GM23338 (cell line): Measurements from ENCODE around the gene XYLT1. TPM values are rescaled to one million over a fixed set of nuclear protein-coding genes. Genes with fewer than 3 reads are reported as not detected.

Experiments
- ATAC-seq: fragments of 200-7000 bp; cut with Tn5 transposase; 3 replicates; pipeline ENCODE4 v1.9.1; 2020
- DNase-seq: peaks from one replicate; pipeline ENCODE4 v3.0.0-alpha.2; 2015; ENCODE audit warnings: low spot score
- H2AFZ ChIP-seq: fragments of 200-600 bp; sonication (generic); 2 replicates; pipeline ENCODE4 v1.8.0; 2016; ENCODE audit warnings: antibody characterized with exemption, mild to moderate bottlenecking, moderate library complexity
- H3F3A ChIP-seq: fragments of 200-600 bp; sonication (generic); replicated peaks from 2 replicates; pipeline ENCODE4 v1.8.0; 2017; ENCODE audit warnings: antibody characterized with exemption, mixed run types, low read depth
- H3K27ac ChIP-seq: fragments of 200-600 bp; sonication (generic); 2 replicates; pipeline ENCODE4 v1.6.1; 2016; ENCODE audit warnings: low read depth
- H3K27me3 ChIP-seq: fragments of 200-600 bp; sonication (generic); 2 replicates; pipeline ENCODE4 v1.8.0; 2016; ENCODE audit warnings: mild to moderate bottlenecking, mixed run types, moderate library complexity; ENCODE audit not compliant: insufficient read depth
- H3K36me3 ChIP-seq: fragments of 200-600 bp; sonication (generic); 2 replicates; pipeline ENCODE4 v1.8.0; 2016; ENCODE audit warnings: mild to moderate bottlenecking; ENCODE audit not compliant: insufficient read depth
- H3K4me1 ChIP-seq: fragments of 200-600 bp; sonication (generic); 2 replicates; pipeline ENCODE4 v1.8.0; 2016; ENCODE audit warnings: mild to moderate bottlenecking, moderate library complexity; ENCODE audit not compliant: insufficient read depth
- H3K4me2 ChIP-seq: fragments of 200-600 bp; sonication (generic); 2 replicates; pipeline ENCODE4 v1.7.1; 2017; ENCODE audit warnings: mixed run types
- H3K4me3 ChIP-seq: fragments of 200-600 bp; sonication (generic); 2 replicates; pipeline ENCODE4 v1.6.1; 2016; ENCODE audit warnings: mixed run types
- H3K79me2 ChIP-seq: fragments of 200-600 bp; sonication (generic); replicated peaks from 2 replicates; pipeline ENCODE4 v1.8.0; 2017; ENCODE audit warnings: mild to moderate bottlenecking; ENCODE audit not compliant: insufficient read depth
- H3K9me2 ChIP-seq: fragments of 200-600 bp; sonication (generic); 2 replicates; pipeline ENCODE4 v1.8.0; 2017; ENCODE audit not compliant: insufficient read depth
- H4K20me1 ChIP-seq: fragments of 200-600 bp; sonication (generic); replicated peaks from 2 replicates; pipeline ENCODE4 v1.8.0; 2017; ENCODE audit warnings: mild to moderate bottlenecking; ENCODE audit not compliant: insufficient read depth
- H3K27ac Mint-ChIP-seq: 2 replicates; pipeline ENCODE4 v1.8.0; 2020; ENCODE audit warnings: inconsistent platforms, mild to moderate bottlenecking, moderate library complexity, mixed read lengths
- H3K27me3 Mint-ChIP-seq: 3 replicates; pipeline ENCODE4 v1.8.0; 2022; ENCODE audit warnings: low read depth, mild to moderate bottlenecking, moderate library complexity, mixed read lengths, inconsistent platforms; ENCODE audit not compliant: insufficient read depth, poor library complexity
- H3K36me3 Mint-ChIP-seq: 3 replicates; pipeline ENCODE4 v1.8.0; 2021; ENCODE audit warnings: low read depth, mild to moderate bottlenecking, inconsistent platforms, moderate library complexity, mixed read lengths
- H3K4me1 Mint-ChIP-seq: 3 replicates; pipeline ENCODE4 v1.8.0; 2020; ENCODE audit warnings: mild to moderate bottlenecking, inconsistent platforms, mixed read lengths
- H3K4me3 Mint-ChIP-seq: 3 replicates; pipeline ENCODE4 v1.8.0; 2021; ENCODE audit warnings: moderate library complexity, mild to moderate bottlenecking, inconsistent platforms, mixed read lengths
- H3K9me3 Mint-ChIP-seq: 3 replicates; pipeline ENCODE4 v1.8.0; 2020; ENCODE audit warnings: moderate library complexity, mild to moderate bottlenecking, inconsistent platforms, mixed read lengths
- CREB1 ChIP-seq: fragments of 250-450 bp; sonication (Bioruptor Pico); IDR thresholded peaks from 2 replicates; pipeline ENCODE4 v1.5.0; 2020; ENCODE audit warnings: low read depth, mild to moderate bottlenecking, moderate library complexity
- JUNB ChIP-seq: IDR thresholded peaks from one replicate; pipeline ENCODE4 v1.6.1; 2016; ENCODE audit warnings: antibody characterized with exemption; ENCODE audit not compliant: unreplicated experiment
- NANOG ChIP-seq: IDR thresholded peaks from 2 replicates; pipeline ENCODE4 v1.6.1; 2016; ENCODE audit warnings: antibody characterized with exemption, borderline replicate concordance
- polyA plus RNA-seq: library from polyadenylated mRNA; unstranded; fragments of >200 nt; fragmentation: Nextera tagmentation; extraction: Ambion mirVana; gene quantifications from 2 replicates; pipeline ENCODE4 v1.2.1, GENCODE V29; 2016
- total RNA-seq: library from RNA; depleted of rRNA; stranded (reverse); fragments of >200 nt; shearing (Covaris generic); gene quantifications from 2 replicates; pipeline ENCODE4 v1.2.3, GENCODE V29; 2014
- TF ChIP-seq, protein P1 (sequence below): IDR thresholded peaks from one replicate; pipeline ENCODE4 v1.6.1; 2018; ENCODE audit warnings: antibody characterized with exemption; ENCODE audit not compliant: unreplicated experiment
- TF ChIP-seq, protein P2 (sequence below), 2 experiments: fragments of 200-600 bp in 1 of 2; sonication (generic) in 1 of 2; conservative IDR thresholded peaks; 2 replicates each; pipeline versions ENCODE4 v1.5.1 to v1.6.1; 2016 to 2017; ENCODE audit warnings: antibody characterized with exemption in 2 of 2, low read depth in 2 of 2, mild to moderate bottlenecking in 2 of 2, moderate library complexity in 1 of 2

Gene XYLT1
- total and polyA plus RNA-seq, 2 experiments from 2014 or later, result 3.5 to 24.7 TPM

DNA sequence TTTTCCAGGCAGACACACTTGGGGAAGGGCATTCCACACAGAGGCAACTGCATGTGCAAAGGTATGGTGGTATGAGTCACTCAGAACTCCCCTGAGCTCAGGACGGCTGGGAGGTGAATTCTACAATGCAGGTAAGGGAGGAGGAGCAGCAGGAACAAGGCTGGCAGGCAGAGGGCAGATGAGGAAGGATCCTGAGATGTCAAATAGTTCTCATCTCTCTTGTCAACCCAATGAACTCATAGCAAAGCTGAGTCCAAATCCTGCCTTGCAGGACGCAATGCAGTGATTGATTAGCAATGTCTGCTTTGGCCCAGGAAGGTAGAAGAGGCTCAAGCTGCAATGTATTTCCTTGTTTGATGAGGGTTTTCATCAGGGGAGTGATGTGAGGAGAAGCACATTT is 243.5 kb downstream of the XYLT1 start:
- Histone ChIP-seq H3K9me2 (no peaks in the 10 kb centered on the region), H3K79me2 (no peaks in the 10 kb centered on the region), H3K27me3 (no peaks in the 10 kb centered on the region), H3K36me3 (no peaks in the 10 kb centered on the region), H3K4me3 (no peak overlapping the region), H3K27ac (no peak overlapping the region), H3K4me1 (peaks cover 3% of the 10 kb centered on the region; the same call in 1 of the 2 replicates), H2AFZ (no peak overlapping the region), H3F3A (no peaks in the 10 kb centered on the region), H4K20me1 (peaks cover 12% of the 10 kb centered on the region), H3K4me2 (no peak overlapping the region)
- ATAC-seq (peak; percentile 85), DNase-seq (peak; percentile 48)
- no peaks in the 10 kb centered on the region; the same call in 2 of the 3 replicates for H3K36me3 Mint-ChIP-seq
- H3K27me3 Mint-ChIP-seq, result peaks cover 4% of the 10 kb centered on the region
- H3K4me1 Mint-ChIP-seq, result peaks cover 19% of the 10 kb centered on the region
- H3K4me3 Mint-ChIP-seq, result no peak overlapping the region
- TF ChIP-seq, protein P1, sequence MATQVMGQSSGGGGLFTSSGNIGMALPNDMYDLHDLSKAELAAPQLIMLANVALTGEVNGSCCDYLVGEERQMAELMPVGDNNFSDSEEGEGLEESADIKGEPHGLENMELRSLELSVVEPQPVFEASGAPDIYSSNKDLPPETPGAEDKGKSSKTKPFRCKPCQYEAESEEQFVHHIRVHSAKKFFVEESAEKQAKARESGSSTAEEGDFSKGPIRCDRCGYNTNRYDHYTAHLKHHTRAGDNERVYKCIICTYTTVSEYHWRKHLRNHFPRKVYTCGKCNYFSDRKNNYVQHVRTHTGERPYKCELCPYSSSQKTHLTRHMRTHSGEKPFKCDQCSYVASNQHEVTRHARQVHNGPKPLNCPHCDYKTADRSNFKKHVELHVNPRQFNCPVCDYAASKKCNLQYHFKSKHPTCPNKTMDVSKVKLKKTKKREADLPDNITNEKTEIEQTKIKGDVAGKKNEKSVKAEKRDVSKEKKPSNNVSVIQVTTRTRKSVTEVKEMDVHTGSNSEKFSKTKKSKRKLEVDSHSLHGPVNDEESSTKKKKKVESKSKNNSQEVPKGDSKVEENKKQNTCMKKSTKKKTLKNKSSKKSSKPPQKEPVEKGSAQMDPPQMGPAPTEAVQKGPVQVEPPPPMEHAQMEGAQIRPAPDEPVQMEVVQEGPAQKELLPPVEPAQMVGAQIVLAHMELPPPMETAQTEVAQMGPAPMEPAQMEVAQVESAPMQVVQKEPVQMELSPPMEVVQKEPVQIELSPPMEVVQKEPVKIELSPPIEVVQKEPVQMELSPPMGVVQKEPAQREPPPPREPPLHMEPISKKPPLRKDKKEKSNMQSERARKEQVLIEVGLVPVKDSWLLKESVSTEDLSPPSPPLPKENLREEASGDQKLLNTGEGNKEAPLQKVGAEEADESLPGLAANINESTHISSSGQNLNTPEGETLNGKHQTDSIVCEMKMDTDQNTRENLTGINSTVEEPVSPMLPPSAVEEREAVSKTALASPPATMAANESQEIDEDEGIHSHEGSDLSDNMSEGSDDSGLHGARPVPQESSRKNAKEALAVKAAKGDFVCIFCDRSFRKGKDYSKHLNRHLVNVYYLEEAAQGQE, result no peak
- TF ChIP-seq, protein P2, sequence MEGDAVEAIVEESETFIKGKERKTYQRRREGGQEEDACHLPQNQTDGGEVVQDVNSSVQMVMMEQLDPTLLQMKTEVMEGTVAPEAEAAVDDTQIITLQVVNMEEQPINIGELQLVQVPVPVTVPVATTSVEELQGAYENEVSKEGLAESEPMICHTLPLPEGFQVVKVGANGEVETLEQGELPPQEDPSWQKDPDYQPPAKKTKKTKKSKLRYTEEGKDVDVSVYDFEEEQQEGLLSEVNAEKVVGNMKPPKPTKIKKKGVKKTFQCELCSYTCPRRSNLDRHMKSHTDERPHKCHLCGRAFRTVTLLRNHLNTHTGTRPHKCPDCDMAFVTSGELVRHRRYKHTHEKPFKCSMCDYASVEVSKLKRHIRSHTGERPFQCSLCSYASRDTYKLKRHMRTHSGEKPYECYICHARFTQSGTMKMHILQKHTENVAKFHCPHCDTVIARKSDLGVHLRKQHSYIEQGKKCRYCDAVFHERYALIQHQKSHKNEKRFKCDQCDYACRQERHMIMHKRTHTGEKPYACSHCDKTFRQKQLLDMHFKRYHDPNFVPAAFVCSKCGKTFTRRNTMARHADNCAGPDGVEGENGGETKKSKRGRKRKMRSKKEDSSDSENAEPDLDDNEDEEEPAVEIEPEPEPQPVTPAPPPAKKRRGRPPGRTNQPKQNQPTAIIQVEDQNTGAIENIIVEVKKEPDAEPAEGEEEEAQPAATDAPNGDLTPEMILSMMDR (conservative IDR thresholded peaks at IDR 0.05; ENCODE audit: low read depth in 2 of 2), result peak in 1 of 2 experiments; percentile 19; a peak in 1 of 4 replicates
- no peaks in the 10 kb centered on the region for H3K9me3 Mint-ChIP-seq
- H3K27ac Mint-ChIP-seq, result peak overlapping the region; percentile 18; the same call in 1 of the 2 replicates

DNA sequence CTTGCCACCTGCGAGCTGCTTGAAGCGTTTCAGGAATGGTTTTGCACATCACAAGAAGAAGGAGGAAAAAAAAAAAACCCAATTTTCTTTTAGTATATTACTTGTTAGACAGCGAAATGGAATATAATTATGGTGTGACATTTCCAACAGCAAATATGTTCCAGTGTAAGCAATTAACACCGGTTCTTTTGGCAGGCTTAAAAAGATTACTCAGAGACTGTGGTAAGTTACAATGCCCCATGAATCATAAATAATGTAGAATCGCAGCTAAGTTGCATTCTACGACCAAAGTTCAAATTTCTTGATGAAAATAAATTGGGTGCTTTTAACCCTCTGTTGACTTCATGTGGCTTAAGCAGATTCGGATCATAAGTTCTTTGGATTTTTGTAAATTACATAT is 245.2 kb downstream of the XYLT1 start:
- no peak for ATAC-seq
- Mint-ChIP-seq H3K4me1 (peaks cover 19% of the 10 kb centered on the region), H3K27me3 (peaks cover 4% of the 10 kb centered on the region), H3K4me3 (no peak overlapping the region), H3K9me3 (no peaks in the 10 kb centered on the region), H3K36me3 (no peaks in the 10 kb centered on the region), H3K27ac (no peak overlapping the region)
- Histone ChIP-seq H2AFZ (no peak overlapping the region), H3K9me2 (no peaks in the 10 kb centered on the region), H3F3A (no peaks in the 10 kb centered on the region), H3K4me2 (no peak overlapping the region), H3K27me3 (no peaks in the 10 kb centered on the region), H3K79me2 (no peaks in the 10 kb centered on the region; the same call in 1 of the 2 replicates), H3K36me3 (no peaks in the 10 kb centered on the region), H3K4me3 (no peak overlapping the region), H3K27ac (no peak overlapping the region), H4K20me1 (peaks cover 5% of the 10 kb centered on the region; the same call in 1 of the 2 replicates), H3K4me1 (peaks cover 3% of the 10 kb centered on the region; the same call in 1 of the 2 replicates)
- DNase-seq, result no peak
- TF ChIP-seq, protein P2 (conservative IDR thresholded peaks at IDR 0.05; ENCODE audit: low read depth in 2 of 2), result no peak
- TF ChIP-seq JUNB (no peak), NANOG (no peak), CREB1 (CRISPR knock-in tag) (no peak)
